ENCODE results near the gene ACBD6. TPM values are rescaled to one million over a fixed set of nuclear protein-coding genes. Genes with fewer than 3 reads are reported as not detected.

The ACBD6 gene
- total RNA-seq, 1 experiment from 2014 or later: 136 TPM

- ChIA-PET CTCF (interaction anchor here (0.6 kb wide), 2 partner anchors 27 to 684 kb away, joined by 3 read pairs; no protein-coding TSS in a partner anchor), POLR2A (no interaction called here)
- H3K4me3 Mint-ChIP-seq (ENCODE audit: unreplicated experiment): no peak overlapping the region
- intact Hi-C loops (cut with micrococcal nuclease): no loop called here
- no peaks in the 10 kb centered on the region for H3K36me3 Mint-ChIP-seq (ENCODE audit: insufficient read depth, unreplicated experiment)
- DNase-seq (ENCODE audit: unreplicated experiment): no peak
- peaks cover 6% of the 10 kb centered on the region for H3K4me1 Mint-ChIP-seq (ENCODE audit: insufficient read depth, unreplicated experiment)
- BruUV-seq (replicated peaks): no TSS peak
- peaks cover 19% of the 10 kb centered on the region for H3K27me3 Mint-ChIP-seq (ENCODE audit: insufficient read depth, unreplicated experiment)
- H3K9me3 Mint-ChIP-seq (ENCODE audit: unreplicated experiment): no peaks in the 10 kb centered on the region
- no peak for TF ChIP-seq CTCF (IDR thresholded peaks at IDR 0.05; ENCODE audit: unreplicated experiment)
- H3K27ac Mint-ChIP-seq (ENCODE audit: low read depth, unreplicated experiment): no peak overlapping the region
These were observed 255.8 kb downstream of the ACBD6 start for GRCh38 chr1:180246579-180246978.

GRCh38 chr1:180244840-180245239 lies 257.5 kb downstream of the ACBD6 start:
- CTCF ChIA-PET: interaction anchor here (0.6 to 1.8 kb wide), 5 partner anchors 9 to 238 kb away, joined by 3 to 5 read pairs (median 4); no protein-coding TSS in a partner anchor
- TF ChIP-seq CTCF (IDR thresholded peaks at IDR 0.05; ENCODE audit: unreplicated experiment): no peak
- Mint-ChIP-seq H3K36me3 (ENCODE audit: insufficient read depth, unreplicated experiment) (no peaks in the 10 kb centered on the region), H3K9me3 (ENCODE audit: unreplicated experiment) (no peaks in the 10 kb centered on the region), H3K4me1 (ENCODE audit: insufficient read depth, unreplicated experiment) (peaks cover 6% of the 10 kb centered on the region), H3K27ac (ENCODE audit: low read depth, unreplicated experiment) (no peak overlapping the region), H3K4me3 (ENCODE audit: unreplicated experiment) (no peak overlapping the region), H3K27me3 (ENCODE audit: insufficient read depth, unreplicated experiment) (peaks cover 36% of the 10 kb centered on the region)
- intact Hi-C loops (cut with micrococcal nuclease): no loop called here
- POLR2A ChIA-PET: no interaction called here
- no peak for DNase-seq (ENCODE audit: unreplicated experiment)
- BruUV-seq (replicated peaks): no TSS peak

GRCh38 chr1:180243517-180244221 lies 258.7 kb downstream of the ACBD6 start:
- BruUV-seq (replicated peaks): no TSS peak
- H3K27me3 Mint-ChIP-seq (ENCODE audit: insufficient read depth, unreplicated experiment): peaks cover 48% of the 10 kb centered on the region
- intact Hi-C loops (cut with micrococcal nuclease): no loop called here
- no peak overlapping the region for H3K4me3 Mint-ChIP-seq (ENCODE audit: unreplicated experiment)
- POLR2A ChIA-PET: no interaction called here
- H3K4me1 Mint-ChIP-seq (ENCODE audit: insufficient read depth, unreplicated experiment): peaks cover 6% of the 10 kb centered on the region
- no peaks in the 10 kb centered on the region for H3K9me3 Mint-ChIP-seq (ENCODE audit: unreplicated experiment)
- H3K36me3 Mint-ChIP-seq (ENCODE audit: insufficient read depth, unreplicated experiment): no peaks in the 10 kb centered on the region
- H3K27ac Mint-ChIP-seq (ENCODE audit: low read depth, unreplicated experiment): no peak overlapping the region
- no peak for DNase-seq (ENCODE audit: unreplicated experiment)
- CTCF ChIA-PET: interaction anchor here (1.5 kb wide), 1 partner anchor 10 kb away, joined by 5 read pairs; no protein-coding TSS in a partner anchor
- TF ChIP-seq CTCF (IDR thresholded peaks at IDR 0.05; ENCODE audit: unreplicated experiment): no peak

GRCh38 chr1:180241716-180242544 lies 260.4 kb downstream of the ACBD6 start:
- intact Hi-C loops (cut with micrococcal nuclease): no loop called here
- Mint-ChIP-seq H3K9me3 (ENCODE audit: unreplicated experiment) (no peaks in the 10 kb centered on the region), H3K27me3 (ENCODE audit: insufficient read depth, unreplicated experiment) (peaks cover 66% of the 10 kb centered on the region), H3K27ac (ENCODE audit: low read depth, unreplicated experiment) (no peak overlapping the region), H3K36me3 (ENCODE audit: insufficient read depth, unreplicated experiment) (no peaks in the 10 kb centered on the region), H3K4me1 (ENCODE audit: insufficient read depth, unreplicated experiment) (peaks cover 3% of the 10 kb centered on the region), H3K4me3 (ENCODE audit: unreplicated experiment) (no peak overlapping the region)
- ChIA-PET CTCF (interaction anchor here (0.6 to 1.9 kb wide), 7 partner anchors 9 to 70 kb away, joined by 3 to 5 read pairs (median 5); no protein-coding TSS in a partner anchor), POLR2A (interaction anchor here (0.7 kb wide), 1 partner anchor 332 kb away, joined by 3 read pairs; no protein-coding TSS in a partner anchor)
- no peak for TF ChIP-seq CTCF (IDR thresholded peaks at IDR 0.05; ENCODE audit: unreplicated experiment)
- BruUV-seq (replicated peaks): no TSS peak
- no peak for DNase-seq (ENCODE audit: unreplicated experiment)
